Stimulated activated CD4-positive, alpha-beta T cell treated with anti-CD3 and anti-CD28 coated beads, Interleukin-1b, Interleukin-23, amount 100 ng/mL, for 48 hours (primary cell): ENCODE results near the gene NMUR2.

Experiments used
- DNase-seq: peaks from one replicate; pipeline ENCODE4 v3.0.0-alpha.2; 2020

NMUR2 gene

GRCh38 chr5:152367554-152367953 is 37.5 kb downstream of the NMUR2 start:
- DNase-seq: no peak

GRCh38 chr5:152366716-152367115 is 38.4 kb downstream of the NMUR2 start:
- no peak for DNase-seq

DNA sequence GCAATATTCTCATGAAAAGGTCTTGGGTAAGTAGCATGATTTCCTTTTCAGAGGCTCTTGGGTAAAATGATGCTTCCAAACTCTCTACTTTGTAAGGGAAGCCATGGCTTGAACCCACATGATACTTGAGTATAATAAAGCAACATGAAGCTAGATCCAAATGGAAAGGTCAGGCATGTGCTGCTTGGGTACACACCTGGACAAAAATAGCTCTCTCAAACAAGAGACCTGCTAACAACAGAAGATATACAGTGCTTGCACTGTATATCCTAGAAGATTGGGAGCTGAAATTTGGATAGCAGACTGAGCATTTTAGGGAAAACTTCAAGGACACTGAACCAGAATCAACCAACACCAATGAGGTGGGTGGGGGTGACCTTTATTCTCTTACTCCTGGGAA is 40.2 kb downstream of the NMUR2 start:
- DNase-seq: no peak

GRCh38 chr5:152364172-152364571 is 40.9 kb downstream of the NMUR2 start:
- DNase-seq: no peak

- no peak for DNase-seq
Measured at GRCh38 chr5:152358861-152359568, 46.1 kb downstream of the NMUR2 start.

DNA sequence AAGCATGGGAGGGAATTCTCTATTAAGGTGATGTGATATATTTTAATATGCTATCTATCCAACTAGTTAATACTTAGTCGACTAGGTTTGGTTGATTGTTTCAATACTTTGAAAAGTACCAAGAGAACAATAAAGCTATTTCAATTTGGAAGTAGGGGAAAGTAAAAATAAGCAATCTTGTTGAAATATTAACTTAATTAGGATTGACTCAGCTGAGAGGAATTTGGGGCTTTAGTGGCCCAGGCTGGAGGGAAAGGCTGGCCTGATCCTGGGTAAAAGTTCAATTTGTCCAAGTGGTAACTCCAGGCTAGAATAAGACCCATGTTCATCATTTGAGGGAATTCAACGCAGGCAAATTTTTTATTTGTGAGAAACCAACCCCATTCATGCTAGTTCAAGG is 48.6 kb downstream of the NMUR2 start:
- no peak for DNase-seq

- DNase-seq: no peak
Measured at GRCh38 chr5:152355061-152355460, 50.0 kb downstream of the NMUR2 start.

DNA sequence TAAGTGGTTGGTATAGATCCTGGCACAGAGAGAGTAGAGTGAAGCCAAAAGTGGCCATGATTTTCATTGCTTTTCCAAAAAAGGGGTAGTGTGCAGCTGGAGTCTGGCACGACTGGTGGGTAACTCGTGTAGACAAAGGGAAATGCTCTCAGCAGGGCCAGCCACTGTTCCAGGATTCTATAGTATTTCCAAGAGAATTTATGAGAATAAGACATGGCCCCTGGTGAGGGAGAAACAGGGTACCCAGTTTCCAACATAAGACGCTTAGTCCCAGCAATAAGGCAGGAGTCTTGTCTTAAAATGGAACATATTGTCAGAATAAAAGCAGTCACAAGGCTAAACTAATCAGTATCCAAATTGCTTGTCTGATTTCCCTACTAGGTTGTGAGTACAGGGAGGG is 52.1 kb downstream of the NMUR2 start:
- no peak for DNase-seq

DNA sequence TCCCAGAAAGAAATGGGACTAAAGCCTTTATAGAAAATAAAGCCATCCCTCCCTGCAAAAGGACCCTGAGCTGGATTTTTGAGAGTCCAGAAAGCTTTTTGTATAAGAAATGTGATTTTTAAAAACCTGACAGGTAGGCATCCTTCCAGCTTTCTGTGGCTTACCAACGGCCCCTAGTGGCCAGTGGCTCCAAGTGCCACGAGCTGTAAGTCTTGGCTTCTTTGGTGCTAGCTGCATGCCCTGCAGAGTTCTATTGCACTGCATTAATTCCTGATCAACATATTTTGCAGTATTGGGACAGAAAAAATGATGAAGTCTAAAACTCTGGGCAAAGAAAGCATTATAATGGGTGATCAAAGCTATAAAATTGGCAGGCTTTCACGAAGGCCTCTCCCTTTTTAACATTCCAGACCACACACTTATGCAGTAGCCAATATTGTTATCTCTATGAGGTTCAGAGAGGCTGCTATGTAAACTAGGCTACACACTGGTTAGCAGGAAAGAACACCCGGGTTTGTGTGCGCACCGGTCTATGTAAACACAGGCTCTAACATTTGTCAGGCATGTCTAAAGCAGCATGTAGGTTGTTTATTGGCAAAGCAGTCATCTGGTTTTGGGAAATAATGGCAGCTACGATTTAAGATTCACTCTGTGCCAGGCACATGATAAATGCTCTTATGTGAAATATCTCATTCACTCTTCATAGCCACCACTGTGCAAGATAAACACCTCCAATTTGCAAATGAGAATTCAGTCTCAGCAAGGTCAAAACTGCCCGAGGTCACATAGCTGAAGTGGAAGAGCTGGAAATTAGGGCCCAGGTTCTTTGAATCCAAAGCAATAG is 55.2 kb downstream of the NMUR2 start:
- peak; percentile 23 for DNase-seq
